ENCODE data around the gene GPER1.

DNA sequence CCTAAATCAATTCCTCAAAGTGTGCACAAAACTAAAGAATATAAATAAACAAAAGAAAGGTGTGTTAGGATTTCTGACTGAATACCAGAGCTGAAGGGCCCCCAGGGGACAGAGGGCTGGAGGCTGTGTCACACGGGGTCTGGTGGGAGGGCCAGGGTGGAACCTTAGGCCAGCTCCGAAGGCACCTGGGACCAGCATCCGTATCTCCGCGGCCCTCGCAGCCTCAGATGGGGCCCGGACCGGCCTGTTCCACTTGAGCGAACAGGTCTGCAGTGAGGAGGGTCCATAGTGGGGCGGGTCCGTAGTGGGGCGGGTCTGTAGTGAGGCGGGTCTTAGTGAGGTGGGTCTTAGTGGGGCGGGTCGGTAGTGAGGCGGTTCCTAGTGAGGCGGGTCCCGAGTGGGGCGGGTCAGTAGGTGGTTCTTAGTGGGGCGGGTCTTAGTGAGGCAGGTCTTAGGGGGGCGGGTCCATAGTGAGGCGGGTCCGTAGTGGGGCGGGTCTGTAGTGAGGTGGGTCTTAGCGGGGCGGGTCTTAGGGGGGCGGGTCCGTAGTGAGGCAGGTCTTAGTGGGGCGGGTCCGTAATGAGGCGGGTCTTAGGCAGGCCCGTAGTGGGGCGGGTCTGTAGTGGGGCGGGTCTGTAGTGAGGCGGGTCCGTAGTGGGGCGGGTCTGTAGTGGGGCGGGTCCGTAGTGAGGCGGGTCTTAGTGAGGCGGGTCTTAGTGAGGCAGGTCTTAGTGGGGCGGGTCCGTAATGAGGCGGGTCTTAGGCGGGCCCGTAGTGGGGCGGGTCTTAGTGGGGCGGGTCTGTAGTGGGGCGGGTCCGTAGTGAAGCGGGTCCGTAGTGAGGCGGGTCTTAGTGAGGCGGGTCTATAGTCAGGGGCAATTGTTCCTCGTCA is 28.5 kb upstream of the GPER1 start:
- no peak for TF ChIP-seq YY1 (IDR thresholded peaks at IDR 0.05; ENCODE audit: extremely low read depth, insufficient replicate concordance, low read depth, low read length)
- TF ChIP-seq, protein P1, sequence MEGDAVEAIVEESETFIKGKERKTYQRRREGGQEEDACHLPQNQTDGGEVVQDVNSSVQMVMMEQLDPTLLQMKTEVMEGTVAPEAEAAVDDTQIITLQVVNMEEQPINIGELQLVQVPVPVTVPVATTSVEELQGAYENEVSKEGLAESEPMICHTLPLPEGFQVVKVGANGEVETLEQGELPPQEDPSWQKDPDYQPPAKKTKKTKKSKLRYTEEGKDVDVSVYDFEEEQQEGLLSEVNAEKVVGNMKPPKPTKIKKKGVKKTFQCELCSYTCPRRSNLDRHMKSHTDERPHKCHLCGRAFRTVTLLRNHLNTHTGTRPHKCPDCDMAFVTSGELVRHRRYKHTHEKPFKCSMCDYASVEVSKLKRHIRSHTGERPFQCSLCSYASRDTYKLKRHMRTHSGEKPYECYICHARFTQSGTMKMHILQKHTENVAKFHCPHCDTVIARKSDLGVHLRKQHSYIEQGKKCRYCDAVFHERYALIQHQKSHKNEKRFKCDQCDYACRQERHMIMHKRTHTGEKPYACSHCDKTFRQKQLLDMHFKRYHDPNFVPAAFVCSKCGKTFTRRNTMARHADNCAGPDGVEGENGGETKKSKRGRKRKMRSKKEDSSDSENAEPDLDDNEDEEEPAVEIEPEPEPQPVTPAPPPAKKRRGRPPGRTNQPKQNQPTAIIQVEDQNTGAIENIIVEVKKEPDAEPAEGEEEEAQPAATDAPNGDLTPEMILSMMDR (IDR thresholded peaks at IDR 0.05 in 2 of 3, conservative IDR thresholded peaks at IDR 0.05 in 1 of 3; ENCODE audit: borderline replicate concordance in 1 of 3, insufficient read depth in 1 of 3, low read depth in 2 of 3, low read length in 2 of 3), result no peak
- TF ChIP-seq ZFX (IDR thresholded peaks at IDR 0.05), result no peak
- no peak for TF ChIP-seq SP1 (IDR thresholded peaks at IDR 0.05; ENCODE audit: low read depth)
- TF ChIP-seq POLR2A (IDR thresholded peaks at IDR 0.05; ENCODE audit: borderline replicate concordance, extremely low read depth, insufficient read depth, insufficient read length), result no peak
- TF ChIP-seq, protein P2, sequence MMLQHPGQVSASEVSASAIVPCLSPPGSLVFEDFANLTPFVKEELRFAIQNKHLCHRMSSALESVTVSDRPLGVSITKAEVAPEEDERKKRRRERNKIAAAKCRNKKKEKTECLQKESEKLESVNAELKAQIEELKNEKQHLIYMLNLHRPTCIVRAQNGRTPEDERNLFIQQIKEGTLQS (IDR thresholded peaks at IDR 0.05), result no peak
- TF ChIP-seq POLR2AphosphoS5 (IDR thresholded peaks at IDR 0.05; ENCODE audit: low read depth, low read length), result no peak
- TF ChIP-seq RAD21 (IDR thresholded peaks at IDR 0.05; ENCODE audit: low read depth), result no peak
- no peak for TF ChIP-seq EZH2phosphoT487 (IDR thresholded peaks at IDR 0.05; ENCODE audit: borderline replicate concordance)
